Lung (tissue), 12 donors: ENCODE results near the gene HOMER1. TPM values are rescaled to one million over a fixed set of nuclear protein-coding genes. Genes with fewer than 3 reads are reported as not detected.

Experiments used
- ATAC-seq: fragments of 200-7000 bp; cut with Tn5 transposase; one replicate; pipeline ENCODE4 v1.9.1; 2020; ENCODE audit warnings: moderate number of reproducible peaks; ENCODE audit not compliant: insufficient read depth, low FRiP score
- DNase-seq, 3 donors: peaks; one replicate each; pipeline ENCODE4 v3.0.0-alpha.2; 2013 to 2017
- H3K27ac ChIP-seq, 2 donors: one replicate each; pipeline ENCODE4 v1.5.1; 2013; ENCODE audit warnings: mild to moderate bottlenecking in 2 of 2, moderate library complexity in 2 of 2, control low read depth in 1 of 2, inconsistent platforms in 1 of 2, low read depth in 1 of 2, low read length in 1 of 2
- H3K27me3 ChIP-seq, 3 donors: one replicate each; pipeline ENCODE4 v1.5.1; 2013; ENCODE audit warnings: low read length in 2 of 3; ENCODE audit not compliant: control insufficient read depth in 3 of 3, insufficient read depth in 3 of 3
- H3K36me3 ChIP-seq, 4 donors: one replicate each; pipeline ENCODE4 v1.5.1; 2013; ENCODE audit warnings: low read length in 4 of 4, mild to moderate bottlenecking in 1 of 4, moderate library complexity in 1 of 4; ENCODE audit not compliant: control insufficient read depth in 4 of 4, insufficient read depth in 4 of 4
- H3K4me1 ChIP-seq, 5 donors: one replicate each; pipeline ENCODE4 v1.5.1; 2013; ENCODE audit warnings: low read length in 5 of 5, mild to moderate bottlenecking in 2 of 5, moderate library complexity in 1 of 5; ENCODE audit not compliant: control insufficient read depth in 5 of 5, insufficient read depth in 5 of 5
- H3K4me3 ChIP-seq: one replicate; pipeline ENCODE4 v1.5.1; 2013; ENCODE audit warnings: mild to moderate bottlenecking, control low read depth, moderate library complexity
- H3K9ac ChIP-seq, 2 donors: one replicate each; pipeline ENCODE4 v1.5.1; 2013; ENCODE audit warnings: low read length in 2 of 2, control low read depth in 1 of 2; ENCODE audit not compliant: insufficient read depth in 1 of 2
- H3K9me3 ChIP-seq, 4 donors: one replicate each; pipeline ENCODE4 v1.5.1; 2013; ENCODE audit warnings: low read length in 3 of 4, mild to moderate bottlenecking in 1 of 4, moderate library complexity in 1 of 4; ENCODE audit not compliant: control insufficient read depth in 4 of 4, insufficient read depth in 3 of 4
- WGBS, 2 donors: extraction: QIAGEN DNeasy Blood & Tissue Kit; methylation state at CpG; one replicate each; pipeline ENCODE4 v1.1.7; 2013; 5-methylcytosine and 5-hydroxymethylcytosine counted together
- polyA plus RNA-seq, 2 donors: library from polyadenylated mRNA; stranded (reverse); fragments of 200-250 nt; gene quantifications; one replicate each; pipeline ENCODE4 v1.2.1, GENCODE V29; 2013
- total RNA-seq, 2 donors: library from RNA; depleted of rRNA in 1 of 2; stranded (reverse); fragments of >200 nt in 1 of 2; gene quantifications; one replicate each; pipeline ENCODE4 v1.2.1, GENCODE V29; 2014 to 2021
- TF ChIP-seq, protein P1 (sequence below): IDR thresholded peaks from 2 replicates; pipeline ENCODE4 v1.5.1; 2012; ENCODE audit warnings: mild to moderate bottlenecking; ENCODE audit errors: control extremely low read depth, extremely low read depth
- donor health status: control.
- donor health status: control.
- donor health status: Bipolar disorder and iron deficiency.
- donor health status: healthy.
- donor health status: DM: yes; HTN: yes; CAD: no.

HOMER1 gene
- total and polyA plus RNA-seq, 4 donors: 1.2 to 15.4 (median 4.5) TPM

DNA sequence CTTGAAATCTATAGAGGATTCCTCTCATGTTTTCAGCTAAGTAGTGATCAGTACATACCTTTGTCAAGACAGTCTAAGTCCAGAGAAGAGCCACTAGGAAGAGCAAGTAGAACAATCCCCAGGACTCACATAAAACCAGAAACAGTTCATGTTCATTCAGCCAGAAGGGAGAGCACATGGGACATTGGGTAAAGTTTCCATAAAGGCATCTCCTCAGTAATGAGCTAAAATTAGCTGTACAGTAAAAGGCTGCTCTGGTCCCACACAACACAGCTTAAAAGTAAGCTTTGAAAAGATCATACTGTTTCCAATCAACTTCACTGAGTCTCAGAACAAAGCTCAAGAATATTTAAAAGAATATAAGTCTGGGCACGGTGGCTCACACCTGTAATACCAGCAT, 32.4 kb downstream of the HOMER1 start:
- no peak for ATAC-seq

DNA sequence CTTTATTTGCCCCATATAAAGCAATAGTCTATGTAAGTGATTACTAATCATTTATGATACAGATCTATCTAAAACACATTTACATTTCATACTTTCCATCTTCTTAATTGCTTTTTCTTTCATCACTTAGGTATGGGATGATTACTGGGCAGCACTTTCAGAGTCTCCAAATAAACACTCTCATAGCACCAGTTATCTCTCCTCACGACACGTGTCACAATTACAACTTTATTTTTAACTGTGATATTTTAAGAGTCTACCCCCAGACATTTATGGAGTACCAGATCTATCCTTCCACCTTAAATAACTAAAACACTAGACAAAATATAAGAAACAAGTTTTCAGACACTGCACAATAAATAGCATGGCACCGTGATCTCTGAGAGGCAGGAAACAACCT, 32.9 kb downstream of the HOMER1 start:
- H3K4me1 ChIP-seq: peaks cover 0 to 7% (median 0%) of the 10 kb centered on the region in 5 donors
- H3K27me3 ChIP-seq: no peaks in the 10 kb centered on the region
- WGBS, 2 donors: 88 to 89% methylated on average over 3 of the region's 3 CpGs
- ATAC-seq (no peak), DNase-seq (no peak)
- no peaks in the 10 kb centered on the region for H3K36me3 ChIP-seq
- no peak overlapping the region for H3K4me3 ChIP-seq
- TF ChIP-seq, protein P1, sequence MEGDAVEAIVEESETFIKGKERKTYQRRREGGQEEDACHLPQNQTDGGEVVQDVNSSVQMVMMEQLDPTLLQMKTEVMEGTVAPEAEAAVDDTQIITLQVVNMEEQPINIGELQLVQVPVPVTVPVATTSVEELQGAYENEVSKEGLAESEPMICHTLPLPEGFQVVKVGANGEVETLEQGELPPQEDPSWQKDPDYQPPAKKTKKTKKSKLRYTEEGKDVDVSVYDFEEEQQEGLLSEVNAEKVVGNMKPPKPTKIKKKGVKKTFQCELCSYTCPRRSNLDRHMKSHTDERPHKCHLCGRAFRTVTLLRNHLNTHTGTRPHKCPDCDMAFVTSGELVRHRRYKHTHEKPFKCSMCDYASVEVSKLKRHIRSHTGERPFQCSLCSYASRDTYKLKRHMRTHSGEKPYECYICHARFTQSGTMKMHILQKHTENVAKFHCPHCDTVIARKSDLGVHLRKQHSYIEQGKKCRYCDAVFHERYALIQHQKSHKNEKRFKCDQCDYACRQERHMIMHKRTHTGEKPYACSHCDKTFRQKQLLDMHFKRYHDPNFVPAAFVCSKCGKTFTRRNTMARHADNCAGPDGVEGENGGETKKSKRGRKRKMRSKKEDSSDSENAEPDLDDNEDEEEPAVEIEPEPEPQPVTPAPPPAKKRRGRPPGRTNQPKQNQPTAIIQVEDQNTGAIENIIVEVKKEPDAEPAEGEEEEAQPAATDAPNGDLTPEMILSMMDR: no peak
- H3K27ac ChIP-seq: peak overlapping the region in 1 of 2 donors; percentile 77
- H3K9me3 ChIP-seq: no peaks in the 10 kb centered on the region
- no peak overlapping the region for H3K9ac ChIP-seq

More for the DNA sequence above, 32.4 kb downstream of the HOMER1 start:
- Histone ChIP-seq H3K4me3 (no peak overlapping the region), H3K36me3 (no peaks in the 10 kb centered on the region), H3K9ac (no peak overlapping the region), H3K9me3 (no peaks in the 10 kb centered on the region), H3K27ac (peak overlapping the region in 1 of 2 donors; percentile 77), H3K27me3 (no peaks in the 10 kb centered on the region), H3K4me1 (peaks cover 0 to 5% (median 0%) of the 10 kb centered on the region in 5 donors)
- TF ChIP-seq, protein P1: no peak
- no peak for DNase-seq
- WGBS, 2 donors: 90 to 99% methylated on average over 1 of the region's 1 CpG

DNA sequence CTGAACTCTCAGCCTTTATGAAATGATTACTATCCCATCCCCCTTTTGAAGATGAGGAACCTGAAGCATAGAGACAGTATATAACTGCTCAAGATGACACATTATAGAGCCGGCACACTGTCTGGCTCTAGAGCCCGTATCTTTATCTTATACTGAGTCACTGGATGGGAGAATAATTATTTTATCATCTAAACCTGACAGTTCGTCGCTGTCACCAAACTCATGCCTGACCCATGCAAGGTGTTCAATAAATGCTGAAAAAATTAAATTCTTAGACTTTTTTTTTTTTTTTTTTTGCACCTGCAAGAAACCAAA, 38.8 kb downstream of the HOMER1 start:
- 92 to 95% methylated on average over 4 of the region's 4 CpGs for WGBS, 2 donors
- Histone ChIP-seq H3K36me3 (no peaks in the 10 kb centered on the region), H3K27me3 (no peaks in the 10 kb centered on the region), H3K27ac (peak overlapping the region in 1 of 2 donors; percentile 50), H3K9me3 (no peaks in the 10 kb centered on the region), H3K4me3 (no peak overlapping the region), H3K9ac (no peak overlapping the region), H3K4me1 (peaks cover 0 to 10% (median 0%) of the 10 kb centered on the region in 5 donors)
- ATAC-seq (no peak), DNase-seq (no peak)
- TF ChIP-seq, protein P1: no peak

DNA sequence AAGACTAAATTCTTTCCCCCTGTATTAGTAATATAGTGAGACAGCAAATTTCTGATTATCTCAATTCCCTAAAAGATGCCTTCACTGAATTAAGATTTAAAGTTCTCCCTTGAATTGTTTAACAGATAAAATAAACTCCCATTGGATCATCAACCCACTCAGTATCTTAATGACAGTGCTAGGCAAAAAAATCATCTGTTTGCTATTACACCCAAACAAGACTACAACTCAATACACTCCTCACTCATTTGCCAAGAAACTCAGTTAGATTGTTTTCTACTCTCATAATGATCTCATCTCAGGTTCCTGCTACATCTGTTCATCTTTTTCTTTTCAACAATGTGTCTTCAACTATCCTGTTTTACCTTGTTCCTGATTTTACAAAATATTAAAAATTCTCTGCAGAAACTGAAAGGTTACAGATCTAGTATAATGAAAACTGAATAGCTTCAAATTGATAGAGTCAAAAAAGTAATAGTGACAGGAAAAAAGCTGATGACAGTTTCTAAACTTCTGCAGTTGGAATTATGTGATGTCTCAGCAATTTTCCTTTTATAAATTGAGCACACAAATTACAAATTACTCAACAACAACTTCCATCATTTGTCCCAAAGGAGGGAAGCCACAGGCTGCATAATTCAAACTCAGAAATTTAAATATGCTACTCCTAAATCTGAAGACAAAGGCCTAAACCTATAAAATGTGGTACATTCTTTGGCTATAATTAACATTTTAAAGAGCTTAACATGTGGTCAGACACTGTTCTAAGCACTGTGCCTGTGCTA, 39.4 kb downstream of the HOMER1 start:
- Histone ChIP-seq H3K27me3 (no peaks in the 10 kb centered on the region), H3K9ac (no peak overlapping the region), H3K27ac (peak overlapping the region in 1 of 2 donors; percentile 50), H3K36me3 (no peaks in the 10 kb centered on the region), H3K9me3 (no peaks in the 10 kb centered on the region), H3K4me3 (no peak overlapping the region), H3K4me1 (peaks cover 0 to 12% (median 0%) of the 10 kb centered on the region in 5 donors)
- DNase-seq (peak in 2 of 3 donors; percentile 9 to 32), ATAC-seq (no peak)
- TF ChIP-seq, protein P1: no peak
